Hypothalamus (tissue), 51 donors: Measurements from ENCODE around the gene FAIM2.
A peak's percentile ranks its signal among the peaks of the same experiment; 100 is the strongest.

ENCODE experiments used
- DNase-seq, 51 donors: peaks; one replicate each; lab custom pipeline; 2025; lab: John Stamatoyannopoulos, UW

FAIM2 gene

GRCh38 chr12:49832836-49833421 is 70.8 kb downstream of the FAIM2 start:
- no peak for DNase-seq

DNA sequence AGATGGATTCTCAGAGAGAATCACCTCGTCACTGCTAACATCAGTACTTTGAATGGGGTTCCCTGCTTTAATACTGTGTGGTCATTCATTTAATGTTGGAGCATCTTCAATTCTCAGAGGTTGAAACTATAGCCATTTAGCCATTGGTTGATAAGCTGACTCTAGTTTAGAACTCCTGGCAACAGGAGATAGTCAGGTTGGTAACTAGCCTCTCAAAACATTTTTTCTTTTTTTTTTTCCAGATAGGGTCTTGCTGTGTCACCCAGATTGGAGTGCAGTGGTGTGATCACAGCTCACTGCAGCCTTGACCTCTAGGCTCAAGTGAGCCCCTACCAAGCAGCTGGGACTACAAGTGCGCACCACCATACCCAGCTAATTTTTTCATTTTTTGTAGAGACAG is 72.0 kb downstream of the FAIM2 start:
- DNase-seq, result no peak

DNA sequence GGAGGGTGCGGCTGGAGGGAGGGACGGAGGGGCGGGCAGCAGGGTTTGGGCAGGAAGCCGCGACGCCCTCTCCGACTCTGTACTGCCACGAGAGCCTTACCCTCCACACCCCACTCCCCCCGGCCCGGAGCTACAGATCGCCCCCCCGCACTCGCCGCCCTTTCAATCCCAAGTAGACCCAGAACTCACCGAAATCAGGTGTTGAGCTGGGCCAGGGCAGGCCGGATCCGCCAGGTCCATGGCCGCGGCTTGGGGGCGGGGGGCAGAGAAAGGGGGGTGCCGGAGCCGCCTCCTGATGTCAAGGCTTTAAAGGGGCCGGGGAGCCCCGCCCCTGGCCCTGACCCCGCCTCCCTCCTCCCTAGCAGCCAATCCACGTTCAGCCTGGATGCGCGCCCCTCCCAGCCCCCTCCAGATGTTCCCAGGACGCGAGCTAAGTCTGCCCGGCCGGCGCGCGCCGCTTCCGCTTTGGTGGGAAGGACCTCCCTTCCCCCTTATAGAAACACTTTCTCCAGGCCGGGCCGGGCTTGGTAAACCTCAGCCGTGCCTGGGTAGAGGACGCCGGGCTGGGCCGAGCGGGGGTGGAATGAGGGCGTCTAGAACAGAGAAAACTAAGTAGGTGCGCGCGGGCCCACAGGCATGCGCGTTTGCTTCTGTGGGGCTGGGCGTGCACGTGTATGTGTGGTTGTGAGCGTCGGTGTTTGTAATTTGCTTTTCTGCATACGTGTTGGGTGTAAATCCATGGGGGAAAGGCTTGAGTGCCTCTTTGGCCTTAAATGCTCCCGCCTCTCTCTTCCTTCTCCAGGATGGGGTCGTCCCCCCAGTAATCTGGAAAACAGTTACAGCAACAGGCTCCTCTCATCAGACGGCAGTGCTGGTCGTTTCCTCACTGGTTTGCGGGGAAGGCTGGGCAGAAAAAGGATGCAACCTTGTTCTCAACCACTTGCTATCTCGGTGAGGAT is 75.3 kb downstream of the FAIM2 start, which contains the start of gene NCKAP5L:
TSS of gene NCKAP5L (minus strand) at position 281 of the 959 bp plus-strand sequence. CDS start 24,369 bp downstream, outside the sequence.
- DNase-seq, result peak; percentile 64 to 95 (median 91)

GRCh38 chr12:49827401-49828099 is 76.2 kb downstream of the FAIM2 start:
- DNase-seq, result peak in 45 of 51 donors; percentile 29 to 86 (median 59)

DNA sequence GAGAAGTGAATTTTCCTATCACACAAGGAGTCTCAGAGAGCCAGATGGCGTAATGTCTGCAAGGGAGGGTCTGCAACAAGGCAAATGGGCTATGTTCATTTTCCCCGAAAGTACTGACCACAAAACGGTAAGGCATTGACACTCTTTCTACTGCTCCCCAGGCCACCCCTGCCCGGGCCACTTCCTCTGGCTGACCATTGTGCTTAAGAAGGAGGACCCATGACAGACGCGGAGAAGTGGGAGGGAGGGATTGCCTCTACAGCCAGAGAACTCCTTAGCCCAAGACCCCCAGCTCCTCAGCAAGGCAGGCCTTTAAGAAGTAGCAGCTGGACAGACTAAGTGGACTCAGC is 76.7 kb downstream of the FAIM2 start:
- DNase-seq, result peak in 1 of 51 donors; percentile 29

- DNase-seq, result no peak
These were observed 77.7 kb downstream of the FAIM2 start for GRCh38 chr12:49825971-49826421.

GRCh38 chr12:49825360-49825970 is 78.2 kb downstream of the FAIM2 start:
- peak in 11 of 51 donors; percentile 7 to 38 (median 18) for DNase-seq

DNA sequence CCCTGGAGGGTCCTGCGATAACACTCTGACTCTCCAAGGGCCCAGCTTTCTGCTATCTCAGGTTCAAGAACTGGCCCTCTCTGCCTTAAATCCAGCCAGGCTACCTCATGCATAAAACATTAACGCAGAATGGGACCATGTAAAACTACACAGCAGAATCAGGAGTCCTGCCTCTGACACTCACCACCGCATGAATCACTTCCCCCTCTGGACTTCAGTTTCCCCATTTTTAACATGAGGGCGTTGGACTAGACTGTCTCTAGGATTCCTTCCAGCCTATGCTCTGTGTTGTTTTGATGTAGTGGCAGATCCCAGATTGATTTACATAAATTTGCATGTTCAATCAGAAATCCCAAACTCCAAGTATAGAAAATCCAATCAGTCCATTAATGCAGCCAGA is 78.8 kb downstream of the FAIM2 start:
- DNase-seq, result peak in 3 of 51 donors; percentile 8 to 25 (median 18)

DNA sequence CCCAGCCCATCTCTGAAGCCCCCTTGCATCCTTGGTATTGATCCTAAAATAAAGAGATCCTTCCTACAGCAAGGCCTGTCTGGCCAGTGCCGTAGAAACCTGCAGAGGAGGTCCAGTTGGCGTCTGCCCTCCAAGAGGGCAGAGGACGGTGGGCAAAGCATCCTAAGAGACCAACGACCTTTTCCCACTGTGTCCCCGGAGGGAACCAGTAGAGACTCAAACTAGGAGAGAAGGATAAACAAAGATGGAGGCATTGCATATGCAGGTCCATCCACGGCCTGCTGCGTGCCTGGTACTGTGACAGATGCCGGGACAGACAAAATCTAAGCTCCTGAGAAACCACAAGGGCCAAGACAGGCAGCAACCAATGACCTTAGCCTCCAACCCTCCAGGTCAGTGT is 79.3 kb downstream of the FAIM2 start:
- DNase-seq, result no peak

GRCh38 chr12:49823951-49824350 is 79.7 kb downstream of the FAIM2 start:
- no peak for DNase-seq

DNA sequence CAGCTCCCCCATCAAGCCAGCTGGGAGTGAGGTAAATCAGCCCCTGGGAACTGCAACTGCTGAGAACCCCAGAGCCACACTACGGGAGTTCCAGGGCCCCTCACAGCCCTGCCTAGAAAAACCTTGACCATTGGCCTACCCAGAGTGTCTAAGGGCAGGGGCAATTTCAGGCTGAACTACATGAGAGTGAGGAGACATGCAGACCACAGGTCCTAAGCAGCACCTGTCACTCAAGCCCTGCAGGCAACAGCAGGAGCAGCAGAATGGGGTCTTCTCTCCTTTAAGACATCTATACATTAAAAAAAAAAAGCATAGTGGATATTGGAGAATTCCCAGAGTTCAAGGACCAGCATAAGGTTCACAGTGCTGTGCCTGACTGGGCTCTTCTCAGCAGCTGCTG is 80.3 kb downstream of the FAIM2 start:
- DNase-seq, result no peak

DNA sequence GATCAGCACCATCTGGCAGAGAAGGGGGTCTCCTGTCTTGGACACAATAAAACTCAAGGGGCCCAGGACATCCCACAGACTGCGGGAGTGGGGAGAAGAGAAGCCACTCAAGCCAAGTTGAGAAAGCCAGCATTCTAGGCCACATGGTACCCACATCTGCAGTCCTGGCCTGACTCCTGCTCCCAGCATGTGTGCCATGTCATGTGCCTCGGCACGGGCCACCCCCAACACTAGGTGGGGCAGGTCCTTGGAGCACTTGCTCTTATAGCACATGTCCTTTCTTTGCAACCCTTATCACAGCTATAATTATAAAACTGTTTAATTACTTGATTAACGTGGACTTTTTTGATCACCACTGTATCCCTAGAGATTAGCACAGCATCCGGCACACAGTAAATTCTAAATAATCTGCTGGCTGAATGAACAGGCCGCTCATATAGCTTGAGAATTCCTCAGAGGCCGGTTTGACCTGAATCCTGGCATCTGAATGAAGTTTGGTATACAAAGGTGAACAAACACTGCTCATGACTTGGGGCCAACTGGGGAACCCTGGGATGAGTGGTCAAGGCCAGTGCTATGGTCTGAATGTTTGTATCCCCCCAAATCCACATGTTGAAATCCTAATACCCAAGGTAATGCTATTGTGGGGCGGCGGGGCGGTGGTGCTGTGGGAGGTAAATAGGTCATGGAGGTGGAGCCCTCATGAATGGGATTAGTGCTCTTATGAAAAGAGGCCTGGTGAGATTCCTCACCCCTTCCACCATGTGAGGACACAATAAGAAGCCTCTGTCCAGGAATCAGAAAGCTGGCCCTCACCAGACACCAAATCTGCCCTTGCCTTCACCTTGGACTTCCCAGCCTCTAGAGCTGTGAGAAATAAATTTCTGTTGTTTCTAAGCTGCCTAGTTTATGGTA is 82.1 kb downstream of the FAIM2 start:
- DNase-seq, result peak in 7 of 51 donors; percentile 9 to 38 (median 20)

- DNase-seq, result no peak
These were observed 83.9 kb downstream of the FAIM2 start for GRCh38 chr12:49819786-49820185.

GRCh38 chr12:49818241-49818895 is 85.3 kb downstream of the FAIM2 start:
- DNase-seq, result no peak
